MM.1S (cell line): ENCODE measurements around the gene APOC1.
"Not testable (repeated sequence)": the region's sequence is repeated elsewhere in the genome, so short reads cannot be mapped to it uniquely, and the experiment has no call there.

Experiments
- DNase-seq: peaks from one replicate; pipeline ENCODE4 v3.0.0-alpha.2; 2015
- H2AFZ ChIP-seq: fragments of 300-600 bp; sonication (generic); 2 replicates; pipeline ENCODE4 v1.6.0; 2016; ENCODE audit warnings: antibody characterized with exemption, low read length
- H3F3A ChIP-seq: fragments of 300-600 bp; sonication (generic); 2 replicates; pipeline ENCODE4 v1.6.1; 2016; ENCODE audit warnings: mild to moderate bottlenecking, antibody characterized with exemption, low read length, moderate library complexity, mixed read lengths; ENCODE audit not compliant: insufficient read depth
- H3K27ac ChIP-seq: fragments of 300-600 bp; sonication (generic); 2 replicates; pipeline ENCODE4 v1.5.1; 2016; ENCODE audit warnings: mild to moderate bottlenecking, low read length
- H3K27me3 ChIP-seq: fragments of 300-600 bp; sonication (generic); replicated peaks from 2 replicates; pipeline ENCODE4 v1.6.0; 2016; ENCODE audit warnings: low read length; ENCODE audit not compliant: insufficient read depth
- H3K36me3 ChIP-seq: fragments of 300-600 bp; sonication (generic); replicated peaks from 2 replicates; pipeline ENCODE4 v1.6.1; 2016; ENCODE audit warnings: mild to moderate bottlenecking, low read length, mixed read lengths; ENCODE audit not compliant: insufficient read depth
- H3K4me1 ChIP-seq: fragments of 300-600 bp; sonication (generic); 2 replicates; pipeline ENCODE4 v1.6.1; 2016; ENCODE audit warnings: low read length, mixed read lengths
- H3K4me2 ChIP-seq: fragments of 300-600 bp; sonication (generic); 2 replicates; pipeline ENCODE4 v1.6.0; 2016; ENCODE audit warnings: low read depth, low read length
- H3K4me3 ChIP-seq: fragments of 300-600 bp; sonication (generic); 2 replicates; pipeline ENCODE4 v1.5.1; 2016; ENCODE audit warnings: low read length, mixed read lengths
- H3K79me2 ChIP-seq: fragments of 300-600 bp; sonication (generic); 2 replicates; pipeline ENCODE4 v1.6.1; 2016; ENCODE audit warnings: mixed run types, low read length, mixed read lengths
- H3K9ac ChIP-seq: fragments of 300-600 bp; sonication (generic); 2 replicates; pipeline ENCODE4 v1.6.1; 2016; ENCODE audit warnings: low read length, mixed read lengths
- H3K9me2 ChIP-seq: fragments of 300-600 bp; sonication (generic); replicated peaks from 2 replicates; pipeline ENCODE4 v1.6.1; 2016; ENCODE audit warnings: mild to moderate bottlenecking, low read length, mixed read lengths; ENCODE audit not compliant: insufficient read depth
- H3K9me3 ChIP-seq: fragments of 300-600 bp; sonication (generic); replicated peaks from 2 replicates; pipeline ENCODE4 v1.6.1; 2016; ENCODE audit warnings: mild to moderate bottlenecking, low read length, mixed read lengths; ENCODE audit not compliant: insufficient read depth
- H4K20me1 ChIP-seq: fragments of 300-600 bp; sonication (generic); 2 replicates; pipeline ENCODE4 v1.6.1; 2016; ENCODE audit warnings: mild to moderate bottlenecking, low read length, moderate library complexity, mixed read lengths; ENCODE audit not compliant: insufficient read depth
- CTCF ChIP-seq: fragments of 300-600 bp; sonication (generic); IDR thresholded peaks from 2 replicates; pipeline ENCODE4 v1.5.1; 2016; ENCODE audit warnings: antibody characterized with exemption, low read length, mixed read lengths
- EZH2 ChIP-seq: fragments of 300-600 bp; sonication (generic); optimal IDR thresholded peaks from 2 replicates; pipeline ENCODE3; 2017; ENCODE audit warnings: low read depth, mild to moderate bottlenecking, antibody characterized with exemption, low read length, mixed read lengths
- EZH2phosphoT487 ChIP-seq: fragments of 300-600 bp; sonication (generic); IDR thresholded peaks from 2 replicates; pipeline ENCODE4 v1.6.1; 2018; ENCODE audit warnings: antibody characterized with exemption, low read length

The APOC1 gene

GRCh38 chr19:44878120-44878865 is 36.1 kb upstream of the APOC1 start:
- Histone ChIP-seq H3K27ac (no peak overlapping the region), H4K20me1 (no peaks in the 10 kb centered on the region), H3K27me3 (peaks cover 97% of the 10 kb centered on the region), H3K79me2 (no peaks in the 10 kb centered on the region), H3K4me2 (no peak overlapping the region), H3K4me1 (no peaks in the 10 kb centered on the region), H3K9me3 (no peaks in the 10 kb centered on the region), H3K36me3 (no peaks in the 10 kb centered on the region), H3F3A (no peaks in the 10 kb centered on the region), H3K9me2 (no peaks in the 10 kb centered on the region), H3K9ac (no peak overlapping the region), H3K4me3 (no peak overlapping the region), H2AFZ (no peak overlapping the region)
- no peak for TF ChIP-seq EZH2
- TF ChIP-seq EZH2phosphoT487: no peak
- no peak for TF ChIP-seq CTCF
- DNase-seq: no peak

- no peaks in the 10 kb centered on the region for H3K4me1 ChIP-seq
- no peak for TF ChIP-seq CTCF
- H3K79me2 ChIP-seq: no peaks in the 10 kb centered on the region
- no peak overlapping the region for H3K4me3 ChIP-seq
- no peak overlapping the region for H3K9ac ChIP-seq
- H3K27ac ChIP-seq: no peak overlapping the region
- no peaks in the 10 kb centered on the region for H4K20me1 ChIP-seq
- no peak overlapping the region for H2AFZ ChIP-seq
- H3K9me3 ChIP-seq: no peaks in the 10 kb centered on the region
- no peaks in the 10 kb centered on the region for H3K36me3 ChIP-seq
- H3K9me2 ChIP-seq: no peaks in the 10 kb centered on the region
- no peak for DNase-seq
- no peak overlapping the region for H3K4me2 ChIP-seq
- no peaks in the 10 kb centered on the region for H3F3A ChIP-seq
- peaks cover 97% of the 10 kb centered on the region for H3K27me3 ChIP-seq
Observed at GRCh38 chr19:44879309-44880065, 34.9 kb upstream of the APOC1 start.

GRCh38 chr19:44882063-44882462 is 32.3 kb upstream of the APOC1 start:
- H3K4me1 ChIP-seq: no peaks in the 10 kb centered on the region
- no peaks in the 10 kb centered on the region for H4K20me1 ChIP-seq
- H3K27ac ChIP-seq: no peak overlapping the region
- TF ChIP-seq EZH2phosphoT487: no peak
- no peak for TF ChIP-seq CTCF
- TF ChIP-seq EZH2: no peak
- H3K9ac ChIP-seq: no peak overlapping the region
- H3K4me2 ChIP-seq: no peak overlapping the region
- peaks cover 85% of the 10 kb centered on the region for H3K27me3 ChIP-seq
- H2AFZ ChIP-seq: no peak overlapping the region
- no peak for DNase-seq
- H3K79me2 ChIP-seq: no peaks in the 10 kb centered on the region
- H3K4me3 ChIP-seq: no peak overlapping the region
- H3F3A ChIP-seq: no peaks in the 10 kb centered on the region
- no peaks in the 10 kb centered on the region for H3K9me2 ChIP-seq
- H3K36me3 ChIP-seq: no peaks in the 10 kb centered on the region
- no peaks in the 10 kb centered on the region for H3K9me3 ChIP-seq

GRCh38 chr19:44882619-44883397 is 31.6 kb upstream of the APOC1 start:
- H3K9me3 ChIP-seq, H3F3A ChIP-seq, H3K4me2 ChIP-seq, DNase-seq, H3K9me2 ChIP-seq, H3K27ac ChIP-seq, H3K4me3 ChIP-seq, H3K9ac ChIP-seq, H2AFZ ChIP-seq, H3K36me3 ChIP-seq, H3K79me2 ChIP-seq, H4K20me1 ChIP-seq, H3K4me1 ChIP-seq: not testable (repeated sequence)
- peaks cover 81% of the 10 kb centered on the region for H3K27me3 ChIP-seq
